ENCODE measurements around the gene RTN4R. TPM values are rescaled to one million over a fixed set of nuclear protein-coding genes. Genes with fewer than 3 reads are reported as not detected.

Gene RTN4R
- total and polyA plus RNA-seq, 4 donors = 0.05 to 2.7 (median 1.0) TPM

DNA sequence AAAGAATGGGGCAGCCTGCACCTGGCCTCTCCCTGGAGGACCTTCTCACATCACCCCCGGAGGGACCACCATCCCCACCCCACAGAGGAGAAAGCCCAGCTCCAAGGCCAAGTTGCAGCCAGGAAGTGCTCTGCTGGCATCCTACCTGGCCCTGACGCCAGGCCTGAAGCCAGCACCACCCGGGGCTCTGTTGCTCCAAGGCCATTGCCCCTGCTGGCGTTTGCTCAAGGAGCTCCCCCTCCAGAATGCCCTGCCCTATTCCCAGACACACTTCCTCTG lies 10.2 kb downstream of the RTN4R start:
- no peaks in the 10 kb centered on the region for H3K9me3 ChIP-seq (ENCODE audit: control insufficient read depth, low read length)
- no peak overlapping the region for H3K27ac ChIP-seq (ENCODE audit: low read depth in 1 of 2, low read length in 2 of 2)
- H3K36me3 ChIP-seq (ENCODE audit: control insufficient read depth in 1 of 2, insufficient read depth in 2 of 2, low read length in 1 of 2) = no peaks in the 10 kb centered on the region
- intact Hi-C loops (cut with DNase I) = no loop called here
- ATAC-seq (ENCODE audit: low FRiP score) (no peak), DNase-seq (no peak)
- H3K4me3 ChIP-seq (ENCODE audit: low read length in 2 of 2) = no peak overlapping the region
- WGBS, 2 donors = 74 to 76% methylated on average over 4 of the region's 4 CpGs
- no peaks in the 10 kb centered on the region for H3K4me1 ChIP-seq (ENCODE audit: control insufficient read depth in 1 of 2, insufficient read depth in 2 of 2, low read length in 2 of 2)
- H3K27me3 ChIP-seq (ENCODE audit: control insufficient read depth in 1 of 2, insufficient read depth in 2 of 2, low read length in 1 of 2) = no peaks in the 10 kb centered on the region

DNA sequence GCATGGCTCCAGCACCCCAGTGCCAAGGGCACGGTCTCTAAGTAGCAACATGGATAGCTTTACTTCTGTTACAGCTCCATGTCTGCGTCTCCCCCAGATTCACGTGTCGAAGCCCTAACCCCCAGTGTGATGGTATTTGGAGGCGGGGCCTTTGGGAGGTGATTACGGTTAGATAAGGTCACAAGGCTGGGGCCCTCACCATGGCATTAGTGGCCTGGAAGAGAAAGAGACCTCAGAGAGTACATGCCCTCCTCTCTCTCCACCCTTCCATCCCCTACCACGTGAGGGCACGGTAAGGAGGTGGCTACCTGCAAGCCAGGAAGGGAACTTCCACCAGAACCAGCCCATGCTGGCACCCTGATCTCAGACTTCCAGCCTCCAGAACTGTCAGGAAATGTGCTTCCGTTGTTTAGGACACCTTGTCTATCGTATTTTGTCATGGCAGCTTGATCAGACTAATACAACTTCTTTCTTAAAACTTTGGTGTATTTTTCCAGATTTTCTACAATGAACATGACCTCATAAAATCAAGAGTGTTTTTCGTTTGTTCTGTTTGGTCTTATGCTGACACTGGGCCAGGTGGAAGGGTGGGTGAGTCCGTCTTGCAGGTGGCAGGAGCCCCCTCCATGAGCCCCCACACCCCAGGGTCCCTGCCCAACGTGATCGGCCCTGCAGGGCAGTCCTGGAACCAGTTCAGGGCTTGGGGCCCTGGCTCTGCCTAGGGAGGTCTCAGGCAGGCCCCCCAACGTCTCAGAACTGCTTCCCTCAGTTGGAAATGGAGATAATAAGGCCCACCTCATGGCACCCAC lies 10.7 kb downstream of the RTN4R start:
- Histone ChIP-seq H3K9me3 (ENCODE audit: control insufficient read depth, low read length) (no peaks in the 10 kb centered on the region), H3K36me3 (ENCODE audit: control insufficient read depth in 1 of 2, insufficient read depth in 2 of 2, low read length in 1 of 2) (no peaks in the 10 kb centered on the region), H3K27ac (ENCODE audit: low read depth in 1 of 2, low read length in 2 of 2) (no peak overlapping the region), H3K27me3 (ENCODE audit: control insufficient read depth in 1 of 2, insufficient read depth in 2 of 2, low read length in 1 of 2) (no peaks in the 10 kb centered on the region), H3K4me3 (ENCODE audit: low read length in 2 of 2) (no peak overlapping the region), H3K4me1 (ENCODE audit: control insufficient read depth in 1 of 2, insufficient read depth in 2 of 2, low read length in 2 of 2) (no peaks in the 10 kb centered on the region)
- ATAC-seq (ENCODE audit: low FRiP score) = no peak
- WGBS, 2 donors = 95% methylated on average over 15 of the region's 15 CpGs
- intact Hi-C loops (cut with DNase I) = no loop called here
- DNase-seq = no peak

DNA sequence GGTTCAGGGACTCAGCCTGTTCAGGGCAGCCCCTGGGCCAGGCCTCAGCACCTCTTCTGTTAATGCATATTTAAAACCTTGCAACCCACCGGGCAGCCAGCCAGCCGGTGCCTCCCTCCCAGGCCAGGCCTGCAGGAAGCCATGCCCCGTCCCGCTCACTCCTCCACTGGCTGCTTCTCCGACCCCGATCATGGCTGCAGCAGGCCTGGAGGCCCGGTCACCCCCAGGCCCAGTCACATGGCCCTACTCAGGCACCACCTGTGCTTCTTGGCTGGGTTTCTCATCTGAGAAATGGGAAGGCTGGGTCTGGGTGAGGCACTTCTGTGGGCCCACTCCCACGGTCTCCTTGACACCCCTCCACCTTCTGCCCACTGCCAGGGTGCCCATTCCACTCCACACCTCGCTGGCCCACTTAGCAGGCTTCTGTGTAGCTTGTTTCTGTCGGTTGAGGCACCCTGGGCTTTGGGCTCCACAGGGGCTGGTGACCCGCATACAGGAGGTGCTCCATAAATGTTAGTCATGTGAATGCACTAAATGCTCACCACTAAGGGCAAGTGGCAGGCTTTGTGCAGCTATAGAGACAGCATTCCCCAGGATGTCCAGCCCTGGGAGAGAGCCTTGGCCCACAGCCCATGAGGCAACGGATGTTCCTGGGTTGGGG lies 11.4 kb downstream of the RTN4R start:
- Histone ChIP-seq H3K27ac (ENCODE audit: low read depth in 1 of 2, low read length in 2 of 2) (no peak overlapping the region), H3K27me3 (ENCODE audit: control insufficient read depth in 1 of 2, insufficient read depth in 2 of 2, low read length in 1 of 2) (no peaks in the 10 kb centered on the region), H3K36me3 (ENCODE audit: control insufficient read depth in 1 of 2, insufficient read depth in 2 of 2, low read length in 1 of 2) (no peaks in the 10 kb centered on the region), H3K4me1 (ENCODE audit: control insufficient read depth in 1 of 2, insufficient read depth in 2 of 2, low read length in 2 of 2) (no peaks in the 10 kb centered on the region), H3K9me3 (ENCODE audit: control insufficient read depth, low read length) (no peaks in the 10 kb centered on the region), H3K4me3 (ENCODE audit: low read length in 2 of 2) (no peak overlapping the region)
- intact Hi-C loops (cut with DNase I) = no loop called here
- 80 to 86% methylated on average over 12 of the region's 12 CpGs for WGBS, 2 donors
- ATAC-seq (ENCODE audit: low FRiP score) (no peak), DNase-seq (no peak)

DNA sequence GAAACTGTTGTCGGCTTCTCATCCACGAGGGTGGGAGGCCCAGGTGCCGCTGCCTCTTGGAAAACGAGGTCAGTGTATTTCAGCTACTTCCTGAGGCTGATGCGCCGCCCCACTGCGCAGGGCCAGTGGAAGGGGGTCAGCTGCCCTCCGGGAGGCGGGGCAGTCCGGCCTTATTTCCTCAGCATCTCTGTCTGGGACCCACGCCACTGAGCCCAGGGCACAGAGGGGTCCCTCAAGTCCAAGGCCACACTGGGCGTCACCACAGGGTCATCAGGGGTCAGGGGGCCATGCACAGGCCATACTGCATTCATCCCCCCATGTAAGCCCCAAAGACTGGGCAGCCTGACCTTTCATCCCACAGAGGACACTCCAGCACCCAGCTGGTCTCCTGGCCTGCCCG lies 12.1 kb downstream of the RTN4R start:
- WGBS, 2 donors = 95 to 96% methylated on average over 13 of the region's 13 CpGs
- no peaks in the 10 kb centered on the region for H3K27me3 ChIP-seq (ENCODE audit: control insufficient read depth in 1 of 2, insufficient read depth in 2 of 2, low read length in 1 of 2)
- no peaks in the 10 kb centered on the region for H3K36me3 ChIP-seq (ENCODE audit: control insufficient read depth in 1 of 2, insufficient read depth in 2 of 2, low read length in 1 of 2)
- DNase-seq (no peak), ATAC-seq (ENCODE audit: low FRiP score) (no peak)
- H3K4me3 ChIP-seq (ENCODE audit: low read length in 2 of 2) = no peak overlapping the region
- intact Hi-C loops (cut with DNase I) = no loop called here
- H3K27ac ChIP-seq (ENCODE audit: low read depth in 1 of 2, low read length in 2 of 2) = no peak overlapping the region
- no peaks in the 10 kb centered on the region for H3K9me3 ChIP-seq (ENCODE audit: control insufficient read depth, low read length)
- H3K4me1 ChIP-seq (ENCODE audit: control insufficient read depth in 1 of 2, insufficient read depth in 2 of 2, low read length in 2 of 2) = no peaks in the 10 kb centered on the region

DNA sequence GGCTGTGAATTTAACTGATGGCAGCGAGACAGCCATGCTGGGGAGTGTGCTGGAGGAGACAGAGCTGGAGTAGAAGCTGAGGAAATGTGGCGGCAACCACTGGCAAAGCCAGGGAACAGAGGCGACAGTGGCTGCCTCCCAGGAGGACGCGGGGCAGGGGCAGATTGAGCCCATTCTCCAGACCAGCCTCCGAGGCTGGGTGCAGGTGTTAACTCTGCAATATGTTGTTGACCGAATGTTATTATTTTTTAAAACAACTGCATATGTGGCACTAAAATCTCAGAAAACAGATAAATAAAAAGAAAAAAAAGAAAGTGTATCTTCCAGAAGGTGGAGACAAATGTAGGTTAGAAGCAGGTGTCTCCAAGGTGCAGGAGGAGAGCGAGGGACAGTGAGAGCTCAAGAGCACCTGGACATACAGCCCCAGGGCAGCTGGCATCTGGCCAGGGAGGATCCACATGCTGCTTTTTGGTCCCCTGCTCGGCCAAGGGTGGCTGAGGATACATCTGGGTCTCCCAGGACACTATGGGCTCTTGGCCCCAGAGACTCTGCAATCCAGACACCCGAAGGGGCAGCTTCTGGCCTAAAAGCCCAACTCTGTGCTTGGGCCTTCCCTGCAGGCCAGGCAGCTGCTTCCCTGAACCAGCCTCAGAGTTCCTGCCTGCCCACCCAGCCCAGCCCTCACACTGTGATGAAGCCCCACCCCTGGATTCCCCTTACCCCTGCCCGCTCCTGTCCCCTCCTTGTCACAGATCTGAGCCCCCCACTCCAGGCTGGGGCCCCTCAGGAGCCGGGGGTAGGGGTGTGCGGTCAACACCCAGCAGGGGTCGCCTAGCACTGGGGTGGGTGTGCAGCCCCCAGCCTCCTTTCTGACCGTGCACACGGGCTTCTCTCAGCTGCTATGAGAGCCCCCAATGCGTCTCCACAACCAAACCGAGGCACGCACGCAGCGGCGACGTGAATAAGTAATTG lies 12.9 kb downstream of the RTN4R start:
- no peak for DNase-seq
- Histone ChIP-seq H3K27me3 (ENCODE audit: control insufficient read depth in 1 of 2, insufficient read depth in 2 of 2, low read length in 1 of 2) (no peaks in the 10 kb centered on the region), H3K36me3 (ENCODE audit: control insufficient read depth in 1 of 2, insufficient read depth in 2 of 2, low read length in 1 of 2) (no peaks in the 10 kb centered on the region), H3K9me3 (ENCODE audit: control insufficient read depth, low read length) (no peaks in the 10 kb centered on the region), H3K27ac (ENCODE audit: low read depth in 1 of 2, low read length in 2 of 2) (no peak overlapping the region), H3K4me1 (ENCODE audit: control insufficient read depth in 1 of 2, insufficient read depth in 2 of 2, low read length in 2 of 2) (no peaks in the 10 kb centered on the region), H3K4me3 (ENCODE audit: low read length in 2 of 2) (no peak overlapping the region)
- intact Hi-C loops (cut with DNase I) = no loop called here
- no peak for ATAC-seq (ENCODE audit: low FRiP score)
- WGBS, 2 donors = 92 to 95% methylated on average over 23 of the region's 23 CpGs

DNA sequence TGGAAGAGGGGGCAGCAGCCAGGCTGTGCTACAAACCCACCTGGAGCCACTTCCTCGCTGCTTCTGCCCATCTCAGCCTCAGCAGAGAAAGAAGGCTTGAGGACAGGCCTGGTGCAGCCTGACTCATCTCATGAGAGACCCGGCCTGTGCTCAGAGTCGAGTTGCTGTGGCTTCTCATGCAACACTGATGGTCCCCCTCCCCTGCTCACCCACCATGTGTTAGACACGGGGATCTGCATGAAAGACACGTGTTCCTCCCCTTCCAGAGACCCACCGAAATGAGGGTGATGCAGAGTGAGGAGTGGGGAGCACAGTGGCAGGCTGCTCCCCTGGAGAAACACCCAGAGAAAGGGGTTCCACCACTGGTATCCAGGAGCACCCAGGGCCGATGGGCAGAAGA lies 15.0 kb downstream of the RTN4R start:
- DNase-seq (no peak), ATAC-seq (ENCODE audit: low FRiP score) (no peak)
- Histone ChIP-seq H3K4me1 (ENCODE audit: control insufficient read depth in 1 of 2, insufficient read depth in 2 of 2, low read length in 2 of 2) (no peaks in the 10 kb centered on the region), H3K9me3 (ENCODE audit: control insufficient read depth, low read length) (no peaks in the 10 kb centered on the region), H3K27me3 (ENCODE audit: control insufficient read depth in 1 of 2, insufficient read depth in 2 of 2, low read length in 1 of 2) (no peaks in the 10 kb centered on the region), H3K4me3 (ENCODE audit: low read length in 2 of 2) (no peak overlapping the region), H3K27ac (ENCODE audit: low read depth in 1 of 2, low read length in 2 of 2) (no peak overlapping the region), H3K36me3 (ENCODE audit: control insufficient read depth in 1 of 2, insufficient read depth in 2 of 2, low read length in 1 of 2) (no peaks in the 10 kb centered on the region)
- 86 to 94% methylated on average over 7 of the region's 7 CpGs for WGBS, 2 donors
- intact Hi-C loops (cut with DNase I) = no loop called here

DNA sequence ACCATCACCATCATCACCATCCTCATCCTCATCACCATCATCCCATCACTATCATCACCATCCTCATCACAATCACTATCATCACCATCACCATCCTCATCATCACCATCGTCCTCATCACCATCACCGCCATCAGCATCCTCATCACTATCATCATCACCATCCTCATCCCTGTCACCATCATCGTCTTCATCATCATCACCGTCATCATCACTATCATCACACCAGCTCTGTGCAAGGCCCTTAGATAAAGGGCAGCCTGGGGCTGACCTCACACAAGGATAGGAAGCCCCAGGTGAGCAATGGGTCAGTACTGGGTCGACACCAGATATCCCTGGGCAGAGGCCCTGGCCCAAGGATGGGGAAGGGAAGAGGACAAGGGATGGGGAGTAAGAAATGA lies 16.1 kb downstream of the RTN4R start:
- H3K27me3 ChIP-seq (ENCODE audit: control insufficient read depth in 1 of 2, insufficient read depth in 2 of 2, low read length in 1 of 2) = no peaks in the 10 kb centered on the region
- no peak overlapping the region for H3K4me3 ChIP-seq (ENCODE audit: low read length in 2 of 2)
- no peak for DNase-seq
- H3K36me3 ChIP-seq (ENCODE audit: control insufficient read depth in 1 of 2, insufficient read depth in 2 of 2, low read length in 1 of 2) = no peaks in the 10 kb centered on the region
- H3K4me1 ChIP-seq (ENCODE audit: control insufficient read depth in 1 of 2, insufficient read depth in 2 of 2, low read length in 2 of 2) = no peaks in the 10 kb centered on the region
- H3K27ac ChIP-seq (ENCODE audit: low read depth in 1 of 2, low read length in 2 of 2) = no peak overlapping the region
- WGBS, 2 donors = 95% methylated on average over 5 of the region's 5 CpGs
- intact Hi-C loops (cut with DNase I) = no loop called here
- no peaks in the 10 kb centered on the region for H3K9me3 ChIP-seq (ENCODE audit: control insufficient read depth, low read length)
- ATAC-seq (ENCODE audit: low FRiP score) = no peak

DNA sequence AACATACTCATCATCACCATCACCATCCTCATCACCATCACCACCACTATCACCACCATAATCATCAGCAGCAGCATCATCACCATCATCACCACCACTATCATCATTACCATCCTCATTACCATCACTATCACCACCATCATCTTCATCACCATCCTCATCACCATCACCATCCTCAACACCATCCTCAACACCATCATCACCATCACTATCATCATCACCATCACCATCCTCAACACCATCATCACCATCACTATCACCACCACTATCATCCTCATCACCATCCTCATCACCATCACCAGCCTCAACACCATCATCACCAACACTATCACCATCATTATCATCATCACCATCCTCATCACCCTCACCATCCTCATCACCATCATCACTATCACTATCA lies 16.6 kb downstream of the RTN4R start:
- intact Hi-C loops (cut with DNase I) = no loop called here
- H3K9me3 ChIP-seq (ENCODE audit: control insufficient read depth, low read length) = no peaks in the 10 kb centered on the region
- H3K27ac ChIP-seq (ENCODE audit: low read depth in 1 of 2, low read length in 2 of 2) = no peak overlapping the region
- no peak overlapping the region for H3K4me3 ChIP-seq (ENCODE audit: low read length in 2 of 2)
- DNase-seq (no peak), ATAC-seq (ENCODE audit: low FRiP score) (no peak)
- no peaks in the 10 kb centered on the region for H3K27me3 ChIP-seq (ENCODE audit: control insufficient read depth in 1 of 2, insufficient read depth in 2 of 2, low read length in 1 of 2)
- H3K4me1 ChIP-seq (ENCODE audit: control insufficient read depth in 1 of 2, insufficient read depth in 2 of 2, low read length in 2 of 2) = no peaks in the 10 kb centered on the region
- H3K36me3 ChIP-seq (ENCODE audit: control insufficient read depth in 1 of 2, insufficient read depth in 2 of 2, low read length in 1 of 2) = no peaks in the 10 kb centered on the region

All from aorta (tissue), 5 donors.